GM12878 (cell line): ENCODE measurements around the gene CHMP3. TPM values are rescaled to one million over a fixed set of nuclear protein-coding genes. Genes with fewer than 3 reads are reported as not detected.

Experiments used
- ATAC-seq: fragments of 200-7000 bp; cut with Tn5 transposase; 3 replicates; pipeline ENCODE4 v1.9.1; 2020; ENCODE audit warnings: mild to moderate bottlenecking, moderate library complexity
- BruUV-seq: library from RNA; stranded (reverse); fragments of 400-500 nt; replicated peaks from 2 replicates; lab custom pipeline; 2021; lab: Mats Ljungman, UMichigan
- CTCF ChIA-PET: fragments of 300-600 bp; sonication (Branson Sonifier 250); formaldehyde crosslinking; extraction: SDS; loops from one replicate; lab custom pipeline; 2021; ENCODE audit warnings: inconsistent platforms; lab: Yijun Ruan, JAX
- POLR2A ChIA-PET: fragments of 350-600 bp; formaldehyde crosslinking; extraction: SDS; loops from one replicate; lab custom pipeline; 2021; ENCODE audit warnings: inconsistent platforms; lab: Charles Lee
- RAD21 ChIA-PET: fragments of 300-600 bp; sonication (Branson Sonifier 250); formaldehyde crosslinking; loops from one replicate; lab custom pipeline; 2023; ENCODE audit warnings: antibody characterized with exemption; ENCODE audit not compliant: unreplicated experiment; lab: Charles Lee
- SMC1A ChIA-PET: fragments of 300-600 bp; sonication (Branson Sonifier 250); formaldehyde crosslinking; loops from one replicate; lab custom pipeline; 2023; ENCODE audit not compliant: unreplicated experiment, uncharacterized antibody; lab: Charles Lee
- DNase-seq: peaks from one replicate; pipeline ENCODE4 v3.0.0-alpha.2; 2011; ENCODE audit warnings: low read depth, low spot score
- FAIRE-seq: peaks from 3 replicates; lab custom pipeline; 2011; peaks lifted over from hg19 to GRCh38; lab: Jason Lieb, UNC
- H2AFZ ChIP-seq: 2 replicates; pipeline ENCODE4 v1.6.0; 2011; ENCODE audit warnings: low read depth, low read length, control low read depth; ENCODE audit not compliant: control insufficient read depth
- H3K27ac ChIP-seq: 2 replicates; pipeline ENCODE4 v1.5.1; 2011; ENCODE audit warnings: control low read depth; ENCODE audit not compliant: control insufficient read depth, insufficient read depth
- H3K27me3 ChIP-seq, 2 experiments: replicated peaks in 1 of 2; 2 replicates each; pipeline versions ENCODE4 v1.6.0 to v1.6.1; 2011; ENCODE audit warnings: low read length in 1 of 2; ENCODE audit not compliant: control insufficient read depth in 2 of 2, insufficient read depth in 2 of 2
- H3K36me3 ChIP-seq, 2 experiments: 2 replicates each; pipeline ENCODE4 v1.5.1; 2011; ENCODE audit warnings: low read length in 1 of 2; ENCODE audit not compliant: control insufficient read depth in 2 of 2, insufficient read depth in 2 of 2
- H3K4me1 ChIP-seq: 2 replicates; pipeline ENCODE4 v1.6.1; 2011; ENCODE audit warnings: mild to moderate bottlenecking, low read length, moderate library complexity, mixed read lengths; ENCODE audit not compliant: control insufficient read depth, insufficient read depth
- H3K4me2 ChIP-seq: 2 replicates; pipeline ENCODE4 v1.6.0; 2011; ENCODE audit warnings: control low read depth; ENCODE audit not compliant: control insufficient read depth, insufficient read depth
- H3K4me3 ChIP-seq: fragments of 200-600 bp; sonication (generic); 2 replicates; pipeline ENCODE4 v1.5.1; 2016
- H3K79me2 ChIP-seq: 2 replicates; pipeline ENCODE4 v1.6.0; 2011; ENCODE audit warnings: low read length; ENCODE audit not compliant: control insufficient read depth, insufficient read depth
- H3K9ac ChIP-seq: 2 replicates; pipeline ENCODE4 v1.8.0; 2011; ENCODE audit warnings: low read length, control low read depth, mixed read lengths; ENCODE audit not compliant: control insufficient read depth, insufficient read depth
- H3K9me3 ChIP-seq: replicated peaks from 3 replicates; pipeline ENCODE4 v1.5.1; 2011; ENCODE audit warnings: mild to moderate bottlenecking, low read length; ENCODE audit not compliant: control insufficient read depth, insufficient read depth
- H4K20me1 ChIP-seq: 2 replicates; pipeline ENCODE4 v1.6.0; 2011; ENCODE audit not compliant: control insufficient read depth, insufficient read depth
- ASH2L ChIP-seq: fragments of 300-600, 200-600 bp; sonication (generic); IDR thresholded peaks from 2 replicates; pipeline ENCODE4 v1.6.1; 2017; ENCODE audit warnings: low read depth, mild to moderate bottlenecking, borderline replicate concordance
- CHD2 ChIP-seq: IDR thresholded peaks from 2 replicates; pipeline ENCODE4 v1.6.1; 2011; ENCODE audit warnings: low read depth, low read length, improper control_type of control experiment, borderline replicate concordance
- GABPA ChIP-seq: IDR thresholded peaks from 2 replicates; pipeline ENCODE4 v1.6.1; 2014; ENCODE audit warnings: antibody characterized with exemption, low read depth, mild to moderate bottlenecking, inconsistent platforms
- GATAD2B ChIP-seq: fragments of 450-650 bp; conservative IDR thresholded peaks from 2 replicates; pipeline ENCODE4 v1.6.1; 2017; ENCODE audit warnings: low read depth, mild to moderate bottlenecking, moderate library complexity
- HDGF ChIP-seq: fragments of 450-650 bp; IDR thresholded peaks from 2 replicates; pipeline ENCODE4 v1.6.1; 2016; ENCODE audit warnings: antibody characterized with exemption
- HSF1 ChIP-seq: fragments of 150-350 bp; IDR thresholded peaks from 2 replicates; pipeline ENCODE4 v1.6.1; 2014; ENCODE audit warnings: mild to moderate bottlenecking, low read depth, low read length
- MEF2B ChIP-seq: fragments of 450-650 bp; IDR thresholded peaks from 2 replicates; pipeline ENCODE4 v1.6.1; 2018; ENCODE audit warnings: mild to moderate bottlenecking, moderate library complexity; ENCODE audit not compliant: partially characterized antibody, poor library complexity, severe bottlenecking
- MLLT1 ChIP-seq: fragments of 450-650 bp; IDR thresholded peaks from 2 replicates; pipeline ENCODE4 v1.6.1; 2016; ENCODE audit warnings: mild to moderate bottlenecking
- MYB ChIP-seq: fragments of 150-350 bp; IDR thresholded peaks from 2 replicates; pipeline ENCODE4 v1.6.1; 2014; ENCODE audit warnings: mild to moderate bottlenecking, low read depth, low read length, borderline replicate concordance
- NBN ChIP-seq: fragments of 450-650 bp; IDR thresholded peaks from 2 replicates; pipeline ENCODE4 v1.6.1; 2016
- PBX3 ChIP-seq: IDR thresholded peaks from 2 replicates; pipeline ENCODE4 v1.6.1; 2011; ENCODE audit warnings: mild to moderate bottlenecking, low read depth, low read length, moderate library complexity; ENCODE audit not compliant: insufficient replicate concordance
- POU2F2 ChIP-seq: IDR thresholded peaks from 3 replicates; pipeline ENCODE4 v1.6.1; 2011; ENCODE audit warnings: low read depth, mild to moderate bottlenecking, low read length, borderline replicate concordance
- STAT1 ChIP-seq: fragments of 450-650 bp; conservative IDR thresholded peaks from 2 replicates; pipeline ENCODE4 v1.6.1; 2014; ENCODE audit warnings: antibody characterized with exemption, mild to moderate bottlenecking
- SUPT20H ChIP-seq: IDR thresholded peaks from 2 replicates; pipeline ENCODE4 v1.6.1; 2011; ENCODE audit warnings: low read depth, mild to moderate bottlenecking, low read length, moderate library complexity, borderline replicate concordance; ENCODE audit not compliant: control insufficient read depth
- TCF12 ChIP-seq: IDR thresholded peaks from 2 replicates; pipeline ENCODE4 v1.6.1; 2011; ENCODE audit warnings: low read depth, mild to moderate bottlenecking, low read length
- ZNF592 ChIP-seq: fragments of 450-650 bp; IDR thresholded peaks from 2 replicates; pipeline ENCODE4 v1.6.1; 2017; ENCODE audit warnings: mild to moderate bottlenecking, moderate library complexity
- ZNF622 ChIP-seq: fragments of 450-650 bp; IDR thresholded peaks from 2 replicates; pipeline ENCODE4 v1.6.1; 2017; ENCODE audit warnings: mild to moderate bottlenecking, inconsistent platforms
- WGBS: methylation state at CpG from one replicate; pipeline ENCODE4 v1.1.6; 2016; ENCODE audit warnings: low lambda C conversion rate; ENCODE audit not compliant: insufficient replicate concordance, insufficient coverage; ENCODE audit errors: missing lambda C conversion rate; 5-methylcytosine and 5-hydroxymethylcytosine counted together
- in situ Hi-C: fragments of 300-500 bp; cut with MboI; formaldehyde crosslinking; loops from 9 replicates; pipeline ENCODE4 v1.14.3; 2018; ENCODE audit warnings: mixed read lengths
- intact Hi-C: fragments of 100-400 bp; cut with micrococcal nuclease; formaldehyde crosslinking; loops from one replicate; pipeline ENCODE4 v1.14.2; 2022; ENCODE audit not compliant: unreplicated experiment
- polyA plus RNA-seq, 11 experiments: library from polyadenylated mRNA; depleted of rRNA in 4 of 11; unstranded in 6 of 11; stranded (reverse) in 5 of 11; fragments of >200 nt; fragmentation: Nextera tagmentation in 4 of 11; fragmentation: Illumina TruSeq in 1 of 11; extraction: Ambion mirVana in 4 of 11; extraction: Trizol in 1 of 11; gene quantifications; 1 replicate in 1 of 11; 2 replicates in 10 of 11; pipeline versions ENCODE4 v1.2.1 to v1.2.3, GENCODE V29; 2011 to 2016; ENCODE audit warnings: inconsistent platforms in 2 of 11, missing spikeins in 2 of 11, low read depth in 1 of 11
- total RNA-seq, 4 experiments: library from RNA; depleted of rRNA in 3 of 4; stranded (reverse); fragments of >200 nt in 3 of 4; fragmentation: Illumina TruSeq in 1 of 4; extraction: Trizol in 1 of 4; gene quantifications; 2 replicates each; pipeline versions ENCODE4 v1.2.1 to v1.2.3, GENCODE V29; 2013 to 2021

CHMP3 gene
- total and polyA plus RNA-seq, 10 of the 15 experiments (the other 5 are each of a cell fraction or from before 2014, with no cell fraction given), result 22.5 to 56.8 (median 32.5) TPM

- Histone ChIP-seq H3K27me3 (no peaks in the 10 kb centered on the region), H3K4me3 (no peak overlapping the region), H3K9me3 (no peaks in the 10 kb centered on the region; the same call in 1 of the 3 replicates), H3K4me2 (no peak overlapping the region), H4K20me1 (no peaks in the 10 kb centered on the region), H3K9ac (no peak overlapping the region), H3K79me2 (no peaks in the 10 kb centered on the region), H2AFZ (no peak overlapping the region), H3K36me3 (no peaks in the 10 kb centered on the region), H3K27ac (no peak overlapping the region), H3K4me1 (no peaks in the 10 kb centered on the region)
- WGBS, result 100% methylated on average over 2 of the region's 2 CpGs
- no peak for ATAC-seq
- SMC1A ChIA-PET, result no interaction called here
- no TSS peak for BruUV-seq
- DNase-seq, result no peak
- intact Hi-C loops, result no loop called here
- RAD21 ChIA-PET, result no interaction called here
- no peak for TF ChIP-seq GATAD2B
- TF ChIP-seq HDGF, result no peak
- TF ChIP-seq ZNF622, result no peak
- TF ChIP-seq POU2F2, result no peak
- TF ChIP-seq TCF12, result no peak
- no peak for TF ChIP-seq MEF2B
- TF ChIP-seq MLLT1, result no peak
- no peak for TF ChIP-seq PBX3
- no peak for TF ChIP-seq NBN
- no peak for TF ChIP-seq HSF1
- TF ChIP-seq SUPT20H, result no peak
- no peak for TF ChIP-seq STAT1
- TF ChIP-seq ZNF592, result no peak
- no peak for TF ChIP-seq MYB
- no peak for TF ChIP-seq GABPA
- TF ChIP-seq ASH2L, result no peak
- no peak for TF ChIP-seq CHD2
- in situ Hi-C loops, result no loop called here
- CTCF ChIA-PET, result interaction anchor here (1.0 kb wide), 1 partner anchor 11 kb away, joined by 3 read pairs; no protein-coding TSS in a partner anchor
- POLR2A ChIA-PET, result no interaction called here
- FAIRE-seq, result no peak
These were observed 19.9 kb downstream of the CHMP3 start for GRCh38 chr2:86543335-86543734.
